Measurements from ENCODE around the gene POFUT1. TPM values are rescaled to one million over a fixed set of nuclear protein-coding genes. Genes with fewer than 3 reads are reported as not detected.

POFUT1 gene
- total and polyA plus RNA-seq, 2 experiments from 2014 or later, result 9.3 to 34.0 TPM

DNA sequence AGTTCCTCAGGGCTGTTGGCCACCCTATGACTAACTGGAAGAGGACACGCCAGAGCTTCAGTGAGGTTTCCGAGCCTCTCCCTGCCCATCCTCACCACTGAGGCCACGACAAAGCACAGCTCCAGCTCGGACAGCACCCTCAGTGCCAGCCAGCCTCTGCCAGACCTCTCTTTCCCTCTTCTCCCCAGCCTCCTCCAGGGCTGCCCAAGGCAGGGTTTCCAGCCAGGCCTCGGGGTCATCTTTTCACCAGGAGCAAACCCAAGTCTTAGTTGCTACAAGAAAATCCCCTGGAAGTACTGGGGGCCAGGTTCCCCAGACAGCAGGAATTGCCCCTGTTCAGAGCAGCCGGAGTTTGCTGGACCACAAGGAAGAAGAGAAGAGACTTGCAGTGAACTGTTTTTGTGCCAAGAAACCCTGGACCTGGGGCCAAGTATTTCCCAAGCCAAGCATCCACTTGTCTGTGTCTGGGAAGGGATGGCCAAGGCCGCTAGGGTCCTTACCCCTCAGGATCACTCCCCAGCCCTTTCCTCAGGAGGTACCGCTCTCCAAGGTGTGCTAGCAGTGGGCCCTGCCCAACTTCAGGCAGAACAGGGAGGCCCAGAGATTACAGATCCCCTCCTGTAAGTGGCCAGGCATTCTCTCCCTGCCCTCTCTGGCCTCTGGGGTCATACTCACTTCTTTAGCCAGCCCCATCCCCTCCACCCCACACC, 41.7 kb upstream of the POFUT1 start (continued):
- TF ChIP-seq, protein P1, sequence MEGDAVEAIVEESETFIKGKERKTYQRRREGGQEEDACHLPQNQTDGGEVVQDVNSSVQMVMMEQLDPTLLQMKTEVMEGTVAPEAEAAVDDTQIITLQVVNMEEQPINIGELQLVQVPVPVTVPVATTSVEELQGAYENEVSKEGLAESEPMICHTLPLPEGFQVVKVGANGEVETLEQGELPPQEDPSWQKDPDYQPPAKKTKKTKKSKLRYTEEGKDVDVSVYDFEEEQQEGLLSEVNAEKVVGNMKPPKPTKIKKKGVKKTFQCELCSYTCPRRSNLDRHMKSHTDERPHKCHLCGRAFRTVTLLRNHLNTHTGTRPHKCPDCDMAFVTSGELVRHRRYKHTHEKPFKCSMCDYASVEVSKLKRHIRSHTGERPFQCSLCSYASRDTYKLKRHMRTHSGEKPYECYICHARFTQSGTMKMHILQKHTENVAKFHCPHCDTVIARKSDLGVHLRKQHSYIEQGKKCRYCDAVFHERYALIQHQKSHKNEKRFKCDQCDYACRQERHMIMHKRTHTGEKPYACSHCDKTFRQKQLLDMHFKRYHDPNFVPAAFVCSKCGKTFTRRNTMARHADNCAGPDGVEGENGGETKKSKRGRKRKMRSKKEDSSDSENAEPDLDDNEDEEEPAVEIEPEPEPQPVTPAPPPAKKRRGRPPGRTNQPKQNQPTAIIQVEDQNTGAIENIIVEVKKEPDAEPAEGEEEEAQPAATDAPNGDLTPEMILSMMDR (conservative IDR thresholded peaks at IDR 0.05; ENCODE audit: low read depth in 2 of 2), result no peak
- TF ChIP-seq CREB1 (CRISPR knock-in tag; IDR thresholded peaks at IDR 0.05; ENCODE audit: low read depth) (no peak), NANOG (IDR thresholded peaks at IDR 0.05; ENCODE audit: borderline replicate concordance) (no peak), JUNB (IDR thresholded peaks at IDR 0.05; ENCODE audit: unreplicated experiment) (no peak), ETS1 (IDR thresholded peaks at IDR 0.05) (no peak), EZH2phosphoT487 (IDR thresholded peaks at IDR 0.05; ENCODE audit: unreplicated experiment) (no peak), EZH2 (IDR thresholded peaks at IDR 0.05; ENCODE audit: low read depth, unreplicated experiment) (no peak), ZNF331 (CRISPR knock-in tag; IDR thresholded peaks at IDR 0.05; ENCODE audit: low read depth) (no peak), REST (IDR thresholded peaks at IDR 0.05; ENCODE audit: unreplicated experiment) (no peak), ZNF114 (CRISPR knock-in tag; IDR thresholded peaks at IDR 0.05) (no peak)

- no peak for TF ChIP-seq EZH2phosphoT487 (IDR thresholded peaks at IDR 0.05; ENCODE audit: unreplicated experiment)
- no peak overlapping the region for H3K27ac ChIP-seq (ENCODE audit: low read depth)
- H3K4me1 ChIP-seq (ENCODE audit: insufficient read depth), result peaks cover 5% of the 10 kb centered on the region; the same call in 1 of the 2 replicates
Observed at GRCh38 chr20:32167552-32167951, 40.1 kb upstream of the POFUT1 start.

More at GRCh38 chr20:32167552-32167951, 40.1 kb upstream of the POFUT1 start:
- DNase-seq (ENCODE audit: low spot score) (no peak), ATAC-seq (no peak)
- no peak overlapping the region for H2AFZ ChIP-seq
- Mint-ChIP-seq H3K4me1 (peaks cover 11% of the 10 kb centered on the region), H3K9me3 (no peaks in the 10 kb centered on the region), H3K27ac (no peak overlapping the region), H3K36me3 (ENCODE audit: low read depth) (peaks cover 36% of the 10 kb centered on the region), H3K27me3 (ENCODE audit: insufficient read depth, low read depth, poor library complexity) (peaks cover 7% of the 10 kb centered on the region), H3K4me3 (no peak overlapping the region)
- H3K79me2 ChIP-seq (replicated peaks; ENCODE audit: insufficient read depth), result no peaks in the 10 kb centered on the region
- H3K4me3 ChIP-seq, result no peak overlapping the region
- H3K27me3 ChIP-seq (ENCODE audit: insufficient read depth), result no peaks in the 10 kb centered on the region
- H3K36me3 ChIP-seq (ENCODE audit: insufficient read depth), result peaks cover 8% of the 10 kb centered on the region; the same call in 1 of the 2 replicates
- no peaks in the 10 kb centered on the region for H3K9me2 ChIP-seq (ENCODE audit: insufficient read depth)
- H3K4me2 ChIP-seq, result no peak overlapping the region
- H3F3A ChIP-seq (replicated peaks; ENCODE audit: low read depth), result 0 out of 2 replicates have a peak, but pooled peaks cover 4% of the 10 kb centered on the region
- peaks cover 13% of the 10 kb centered on the region; the same call in 1 of the 2 replicates for H4K20me1 ChIP-seq (replicated peaks; ENCODE audit: insufficient read depth)

Data from GM23338 (cell line).